ENCODE measurements around the gene FXR2. TPM values are rescaled to one million over a fixed set of nuclear protein-coding genes. Genes with fewer than 3 reads are reported as not detected.

The FXR2 gene
- total and polyA plus RNA-seq, 2 donors (not counting 3 experiments of a cell fraction or from before 2014, with no cell fraction given) = 40.1 to 48.9 TPM

DNA sequence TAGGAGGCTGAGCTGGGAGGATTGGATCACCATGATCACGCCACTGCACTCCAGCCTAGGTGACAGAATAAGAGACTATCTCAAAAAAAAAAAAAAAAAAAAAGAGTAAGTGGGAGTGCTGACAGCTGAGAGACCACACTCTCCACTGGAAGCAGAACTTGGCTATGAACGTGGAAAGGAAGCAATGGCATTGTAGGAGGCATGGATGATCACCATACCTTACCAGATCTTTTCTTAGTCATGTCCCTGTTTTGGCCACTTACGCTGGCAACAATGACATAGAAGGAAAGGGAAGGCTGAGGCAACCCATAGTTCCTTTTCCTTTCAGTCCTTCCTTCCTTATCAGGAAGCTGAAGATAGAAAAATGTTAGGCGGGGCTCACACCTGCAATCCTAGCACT is 32.3 kb upstream of the FXR2 start:
- H2AFZ ChIP-seq (ENCODE audit: low read depth, low read length) = no peak overlapping the region
- no peak for TF ChIP-seq MYC (IDR thresholded peaks at IDR 0.05; ENCODE audit: low read depth, low read length)
- no peak for TF ChIP-seq GATA2 (IDR thresholded peaks at IDR 0.05; ENCODE audit: insufficient read depth, insufficient read length, low read depth, low read length)
- no peak for TF ChIP-seq EZH2 (IDR thresholded peaks at IDR 0.05; ENCODE audit: borderline replicate concordance, low read depth, low read length, severe bottlenecking)
- TF ChIP-seq FOS (IDR thresholded peaks at IDR 0.05; ENCODE audit: borderline replicate concordance, insufficient read depth, low read length) = no peak
- TF ChIP-seq, protein P1, sequence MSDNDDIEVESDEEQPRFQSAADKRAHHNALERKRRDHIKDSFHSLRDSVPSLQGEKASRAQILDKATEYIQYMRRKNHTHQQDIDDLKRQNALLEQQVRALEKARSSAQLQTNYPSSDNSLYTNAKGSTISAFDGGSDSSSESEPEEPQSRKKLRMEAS (IDR thresholded peaks at IDR 0.05; ENCODE audit: insufficient read depth, insufficient read length) = no peak
- TF ChIP-seq POLR2A (IDR thresholded peaks at IDR 0.05; ENCODE audit: low read depth, low read length) = no peak
- no peak overlapping the region for H3K27ac ChIP-seq (ENCODE audit: insufficient read depth, low read depth, low read length)
- CTCF ChIA-PET = interaction anchor here (0.8 to 1.4 kb wide), 3 partner anchors 20 to 427 kb away, joined by 3 to 4 read pairs (median 4); partner anchors contain the start of genes TP53 and WRAP53
- FAIRE-seq (no peak), DNase-seq (ENCODE audit: low read depth, low spot score) (no peak)
- no peaks in the 10 kb centered on the region for H3K79me2 ChIP-seq (ENCODE audit: control insufficient read depth, insufficient read depth, low read length)
- H3K9ac ChIP-seq (replicated peaks; ENCODE audit: extremely low read depth, insufficient read depth, low read length) = no peak overlapping the region
- H3K36me3 ChIP-seq (ENCODE audit: control insufficient read depth in 2 of 2, extremely low read depth in 1 of 2, insufficient read depth in 2 of 2, low read length in 2 of 2) = no peaks in the 10 kb centered on the region
- no peaks in the 10 kb centered on the region for H3K9me3 ChIP-seq (replicated peaks; ENCODE audit: control insufficient read depth, insufficient read depth, low read length)
- no peak overlapping the region for H3K4me2 ChIP-seq (ENCODE audit: insufficient read depth, low read length)
- POLR2A ChIA-PET = no interaction called here
- dilution Hi-C loops (cut with MboI; ENCODE audit: extremely low pct_ligation_motif_present, low sequenced_read_pairs) = no loop called here
- H4K20me1 ChIP-seq (replicated peaks; ENCODE audit: control insufficient read depth, extremely low read depth, insufficient read depth, low read length) = no peaks in the 10 kb centered on the region
- intact Hi-C loops (cut with micrococcal nuclease) = no loop called here
- no peaks in the 10 kb centered on the region for H3K9me1 ChIP-seq (replicated peaks; ENCODE audit: control insufficient read depth, extremely low read depth, insufficient read depth, low read length)
- H3K4me3 ChIP-seq (replicated peaks in 1 of 3; ENCODE audit: insufficient read depth in 1 of 3, low read depth in 1 of 3, low read length in 3 of 3) = no peak overlapping the region
- BruUV-seq (replicated peaks) = no TSS peak
- H3K27me3 ChIP-seq (ENCODE audit: control insufficient read depth in 2 of 2, insufficient read depth in 2 of 2, low read length in 2 of 2) = peaks cover 12 to 20% of the 10 kb centered on the region in 2 experiments
- H3K4me1 ChIP-seq (ENCODE audit: control insufficient read depth, extremely low read depth, insufficient read depth, low read length) = no peaks in the 10 kb centered on the region

- H3K9me1 ChIP-seq (replicated peaks; ENCODE audit: control insufficient read depth, extremely low read depth, insufficient read depth, low read length) = no peaks in the 10 kb centered on the region
- POLR2A ChIA-PET = no interaction called here
- peaks cover 11 to 15% of the 10 kb centered on the region in 2 experiments for H3K27me3 ChIP-seq (ENCODE audit: control insufficient read depth in 2 of 2, insufficient read depth in 2 of 2, low read length in 2 of 2)
- no peak overlapping the region for H2AFZ ChIP-seq (ENCODE audit: low read depth, low read length)
- H3K36me3 ChIP-seq (ENCODE audit: control insufficient read depth in 2 of 2, extremely low read depth in 1 of 2, insufficient read depth in 2 of 2, low read length in 2 of 2) = no peaks in the 10 kb centered on the region
- CTCF ChIA-PET = interaction anchor here (1.2 kb wide), 1 partner anchor 41 kb away, joined by 4 read pairs; the partner anchor contains the start of genes TP53 and WRAP53
- dilution Hi-C loops (cut with MboI; ENCODE audit: extremely low pct_ligation_motif_present, low sequenced_read_pairs) = no loop called here
- H3K4me3 ChIP-seq (replicated peaks in 1 of 3; ENCODE audit: insufficient read depth in 1 of 3, low read depth in 1 of 3, low read length in 3 of 3) = no peak overlapping the region
- TF ChIP-seq, protein P2, sequence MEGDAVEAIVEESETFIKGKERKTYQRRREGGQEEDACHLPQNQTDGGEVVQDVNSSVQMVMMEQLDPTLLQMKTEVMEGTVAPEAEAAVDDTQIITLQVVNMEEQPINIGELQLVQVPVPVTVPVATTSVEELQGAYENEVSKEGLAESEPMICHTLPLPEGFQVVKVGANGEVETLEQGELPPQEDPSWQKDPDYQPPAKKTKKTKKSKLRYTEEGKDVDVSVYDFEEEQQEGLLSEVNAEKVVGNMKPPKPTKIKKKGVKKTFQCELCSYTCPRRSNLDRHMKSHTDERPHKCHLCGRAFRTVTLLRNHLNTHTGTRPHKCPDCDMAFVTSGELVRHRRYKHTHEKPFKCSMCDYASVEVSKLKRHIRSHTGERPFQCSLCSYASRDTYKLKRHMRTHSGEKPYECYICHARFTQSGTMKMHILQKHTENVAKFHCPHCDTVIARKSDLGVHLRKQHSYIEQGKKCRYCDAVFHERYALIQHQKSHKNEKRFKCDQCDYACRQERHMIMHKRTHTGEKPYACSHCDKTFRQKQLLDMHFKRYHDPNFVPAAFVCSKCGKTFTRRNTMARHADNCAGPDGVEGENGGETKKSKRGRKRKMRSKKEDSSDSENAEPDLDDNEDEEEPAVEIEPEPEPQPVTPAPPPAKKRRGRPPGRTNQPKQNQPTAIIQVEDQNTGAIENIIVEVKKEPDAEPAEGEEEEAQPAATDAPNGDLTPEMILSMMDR (IDR thresholded peaks at IDR 0.05; ENCODE audit: extremely low read depth in 1 of 2, insufficient read depth in 1 of 2, low read depth in 1 of 2, low read length in 2 of 2) = no peak
- TF ChIP-seq JUN (IDR thresholded peaks at IDR 0.05; ENCODE audit: borderline replicate concordance, insufficient read depth, insufficient read length, low read depth) = no peak
- no peak for TF ChIP-seq FOS (IDR thresholded peaks at IDR 0.05; ENCODE audit: borderline replicate concordance, insufficient read depth, low read length)
- TF ChIP-seq MYC (IDR thresholded peaks at IDR 0.05; ENCODE audit: low read depth, low read length) = no peak
- TF ChIP-seq EZH2 (IDR thresholded peaks at IDR 0.05; ENCODE audit: borderline replicate concordance, low read depth, low read length, severe bottlenecking) = no peak
- TF ChIP-seq, protein P1 (IDR thresholded peaks at IDR 0.05; ENCODE audit: insufficient read depth, insufficient read length) = no peak
- TF ChIP-seq POLR2A (IDR thresholded peaks at IDR 0.05; ENCODE audit: low read depth, low read length) = no peak
- TF ChIP-seq GATA2 (IDR thresholded peaks at IDR 0.05; ENCODE audit: insufficient read depth, insufficient read length, low read depth, low read length) = no peak
- TF ChIP-seq POLR2AphosphoS5 (IDR thresholded peaks at IDR 0.05; ENCODE audit: insufficient read depth, low read depth, low read length) = no peak
- no peak for DNase-seq (ENCODE audit: low read depth, low spot score)
- H3K79me2 ChIP-seq (ENCODE audit: control insufficient read depth, insufficient read depth, low read length) = no peaks in the 10 kb centered on the region
- no peaks in the 10 kb centered on the region for H3K9me3 ChIP-seq (replicated peaks; ENCODE audit: control insufficient read depth, insufficient read depth, low read length)
- no TSS peak for BruUV-seq (replicated peaks)
- H3K9ac ChIP-seq (replicated peaks; ENCODE audit: extremely low read depth, insufficient read depth, low read length) = no peak overlapping the region
- no peaks in the 10 kb centered on the region for H3K4me1 ChIP-seq (ENCODE audit: control insufficient read depth, extremely low read depth, insufficient read depth, low read length)
- intact Hi-C loops (cut with micrococcal nuclease) = no loop called here
- H3K27ac ChIP-seq (ENCODE audit: insufficient read depth, low read depth, low read length) = no peak overlapping the region
- no peak overlapping the region for H3K4me2 ChIP-seq (ENCODE audit: insufficient read depth, low read length)
- FAIRE-seq = no peak
- H4K20me1 ChIP-seq (replicated peaks; ENCODE audit: control insufficient read depth, extremely low read depth, insufficient read depth, low read length) = no peaks in the 10 kb centered on the region
Observed at GRCh38 chr17:7646457-7646856, 31.8 kb upstream of the FXR2 start.

Measured in endothelial cell of umbilical vein (primary cell).